ENCODE data around the gene ADGRG1. TPM values are rescaled to one million over a fixed set of nuclear protein-coding genes. Genes with fewer than 3 reads are reported as not detected.

The ADGRG1 gene
- total RNA-seq, 3 donors from 2014 or later (not counting 1 experiment from before 2014, with no cell fraction given) = 830 to 949 (median 858) TPM

- Histone ChIP-seq H3K27me3 (ENCODE audit: control insufficient read depth, insufficient read depth, low read length) (no peaks in the 10 kb centered on the region), H3K4me1 (ENCODE audit: control insufficient read depth, insufficient read depth, low read length) (peaks cover 83% of the 10 kb centered on the region), H3K9me3 (ENCODE audit: control insufficient read depth, insufficient read depth, low read length) (no peaks in the 10 kb centered on the region), H3K4me3 (ENCODE audit: low read length) (peak overlapping the region; percentile 19), H3K36me3 (ENCODE audit: control insufficient read depth, insufficient read depth, low read length) (no peaks in the 10 kb centered on the region), H3K27ac (ENCODE audit: low read length) (peak overlapping the region; percentile 27)
- Mint-ChIP-seq H3K27me3 (ENCODE audit: low read depth in 2 of 2) (no peaks in the 10 kb centered on the region), H3K27ac (peak overlapping the region; percentile 80 to 94), H3K36me3 (no peaks in the 10 kb centered on the region), H3K4me3 (peak overlapping the region; percentile 82), H3K9me3 (no peaks in the 10 kb centered on the region), H3K4me1 (peaks cover 79 to 84% of the 10 kb centered on the region in 2 donors)
- TF ChIP-seq, protein P1, sequence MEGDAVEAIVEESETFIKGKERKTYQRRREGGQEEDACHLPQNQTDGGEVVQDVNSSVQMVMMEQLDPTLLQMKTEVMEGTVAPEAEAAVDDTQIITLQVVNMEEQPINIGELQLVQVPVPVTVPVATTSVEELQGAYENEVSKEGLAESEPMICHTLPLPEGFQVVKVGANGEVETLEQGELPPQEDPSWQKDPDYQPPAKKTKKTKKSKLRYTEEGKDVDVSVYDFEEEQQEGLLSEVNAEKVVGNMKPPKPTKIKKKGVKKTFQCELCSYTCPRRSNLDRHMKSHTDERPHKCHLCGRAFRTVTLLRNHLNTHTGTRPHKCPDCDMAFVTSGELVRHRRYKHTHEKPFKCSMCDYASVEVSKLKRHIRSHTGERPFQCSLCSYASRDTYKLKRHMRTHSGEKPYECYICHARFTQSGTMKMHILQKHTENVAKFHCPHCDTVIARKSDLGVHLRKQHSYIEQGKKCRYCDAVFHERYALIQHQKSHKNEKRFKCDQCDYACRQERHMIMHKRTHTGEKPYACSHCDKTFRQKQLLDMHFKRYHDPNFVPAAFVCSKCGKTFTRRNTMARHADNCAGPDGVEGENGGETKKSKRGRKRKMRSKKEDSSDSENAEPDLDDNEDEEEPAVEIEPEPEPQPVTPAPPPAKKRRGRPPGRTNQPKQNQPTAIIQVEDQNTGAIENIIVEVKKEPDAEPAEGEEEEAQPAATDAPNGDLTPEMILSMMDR (IDR thresholded peaks at IDR 0.05) = no peak
- DNase-seq (no peak), ATAC-seq (no peak)
- intact Hi-C loops (cut with micrococcal nuclease) = no loop called here
- 35% methylated on average over 3 of the region's 4 CpGs for WGBS (ENCODE audit: insufficient coverage)
Observed at GRCh38 chr16:57606147-57606846, 22.1 kb upstream of the ADGRG1 start.

DNA sequence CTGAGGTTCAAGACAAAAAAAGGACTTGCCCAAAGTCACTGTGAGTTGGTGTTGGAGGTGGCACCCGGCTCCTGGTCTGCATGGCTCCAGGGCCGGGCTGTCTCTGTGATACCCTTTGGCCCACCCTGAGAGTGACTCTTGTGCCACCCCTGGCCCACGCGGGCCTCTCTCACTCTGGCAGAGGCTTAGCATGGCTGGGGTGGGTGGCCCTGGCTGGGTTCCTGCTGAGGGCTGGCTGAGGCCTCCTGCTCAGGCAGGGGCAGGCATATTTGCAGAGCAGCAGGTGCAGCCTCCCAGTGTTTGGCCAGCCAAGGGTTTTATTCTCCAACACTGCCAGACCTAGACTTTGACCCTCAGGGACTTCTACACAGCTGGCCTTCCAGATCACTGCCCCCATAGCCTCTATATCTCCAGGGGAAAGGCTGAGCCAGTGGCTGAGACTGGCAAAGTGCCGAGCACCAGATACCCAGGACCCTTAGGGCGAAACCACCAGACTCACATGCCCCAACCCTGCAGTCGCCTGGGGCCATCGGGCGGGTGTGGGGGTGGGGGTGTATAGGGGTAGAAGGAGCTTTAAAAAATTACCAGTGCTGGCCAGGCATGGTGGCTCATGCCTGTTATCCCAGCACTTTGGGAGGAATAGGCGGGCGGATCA, 21.5 kb upstream of the ADGRG1 start:
- DNase-seq (peak in 1 of 2 donors; percentile 14), ATAC-seq (no peak)
- WGBS (ENCODE audit: insufficient coverage) = 68% methylated on average over 9 of the region's 11 CpGs

DNA sequence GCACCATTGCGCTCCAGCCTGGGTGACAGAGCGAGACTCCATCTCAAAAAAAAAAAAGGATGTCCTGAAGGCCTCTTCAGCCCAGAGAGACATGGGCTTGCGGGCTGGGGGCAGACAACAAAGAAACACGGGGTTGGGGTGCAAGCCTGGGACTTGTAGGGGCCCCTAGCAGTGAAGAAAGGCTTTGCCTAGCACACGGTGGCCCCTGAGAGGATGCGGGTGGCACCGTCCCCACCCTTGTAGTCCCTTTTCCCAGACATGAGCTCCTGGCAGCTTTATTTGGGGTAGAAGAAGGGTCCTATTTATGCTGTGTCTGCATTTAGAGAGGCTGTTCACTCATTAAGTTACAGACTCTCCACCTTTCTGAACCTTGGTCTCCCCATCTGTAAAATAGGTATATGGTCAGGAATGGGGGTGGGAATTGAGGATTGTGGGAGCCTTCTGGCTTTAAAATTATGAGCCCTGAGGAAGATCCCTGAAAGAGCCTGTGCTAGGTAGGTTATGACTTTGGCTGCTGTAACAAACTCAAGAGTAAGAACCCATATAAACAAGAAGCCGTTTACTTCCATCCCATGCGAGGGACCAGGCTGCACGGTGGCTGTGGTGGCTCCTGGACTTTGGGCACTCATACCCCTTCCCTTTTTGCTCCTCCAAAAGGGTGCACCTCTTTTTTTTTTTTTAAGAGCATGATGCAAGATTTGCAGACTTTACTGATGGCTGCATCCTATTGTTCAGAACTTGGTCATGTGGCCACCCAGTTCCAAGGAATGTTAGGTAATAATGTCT, 20.6 kb upstream of the ADGRG1 start:
- DNase-seq (peak in 1 of 2 donors; percentile 2), ATAC-seq (no peak)
- H3K36me3 Mint-ChIP-seq = no peaks in the 10 kb centered on the region
- TF ChIP-seq, protein P1 (IDR thresholded peaks at IDR 0.05) = no peak
- no peaks in the 10 kb centered on the region for H3K9me3 Mint-ChIP-seq
- WGBS (ENCODE audit: insufficient coverage) = 87% methylated on average over 10 of the region's 10 CpGs
- intact Hi-C loops (cut with micrococcal nuclease) = loop anchor here (2.0 kb wide), 1 partner anchor 15 kb away; no protein-coding TSS in a partner anchor
- Histone ChIP-seq H3K4me1 (ENCODE audit: control insufficient read depth, insufficient read depth, low read length) (peaks cover 72% of the 10 kb centered on the region), H3K4me3 (ENCODE audit: low read length) (no peak overlapping the region), H3K27ac (ENCODE audit: low read length) (peak overlapping the region; percentile 29), H3K27me3 (ENCODE audit: control insufficient read depth, insufficient read depth, low read length) (no peaks in the 10 kb centered on the region), H3K36me3 (ENCODE audit: control insufficient read depth, insufficient read depth, low read length) (no peaks in the 10 kb centered on the region), H3K9me3 (ENCODE audit: control insufficient read depth, insufficient read depth, low read length) (no peaks in the 10 kb centered on the region)
- no peaks in the 10 kb centered on the region for H3K27me3 Mint-ChIP-seq (ENCODE audit: low read depth in 2 of 2)
- peak overlapping the region; percentile 82 for H3K4me3 Mint-ChIP-seq
- H3K27ac Mint-ChIP-seq = peak overlapping the region; percentile 80 to 94
- peaks cover 67 to 73% of the 10 kb centered on the region in 2 donors for H3K4me1 Mint-ChIP-seq

More for the DNA sequence above, 21.5 kb upstream of the ADGRG1 start:
- Histone ChIP-seq H3K4me3 (ENCODE audit: low read length) (peak overlapping the region; percentile 19), H3K9me3 (ENCODE audit: control insufficient read depth, insufficient read depth, low read length) (no peaks in the 10 kb centered on the region), H3K4me1 (ENCODE audit: control insufficient read depth, insufficient read depth, low read length) (peaks cover 76% of the 10 kb centered on the region), H3K36me3 (ENCODE audit: control insufficient read depth, insufficient read depth, low read length) (no peaks in the 10 kb centered on the region), H3K27me3 (ENCODE audit: control insufficient read depth, insufficient read depth, low read length) (no peaks in the 10 kb centered on the region), H3K27ac (ENCODE audit: low read length) (peak overlapping the region; percentile 19)
- no peaks in the 10 kb centered on the region for H3K9me3 Mint-ChIP-seq
- H3K4me1 Mint-ChIP-seq = peaks cover 76 to 81% of the 10 kb centered on the region in 2 donors
- no peaks in the 10 kb centered on the region for H3K36me3 Mint-ChIP-seq
- peak overlapping the region; percentile 80 to 94 for H3K27ac Mint-ChIP-seq
- H3K27me3 Mint-ChIP-seq (ENCODE audit: low read depth in 2 of 2) = no peaks in the 10 kb centered on the region
- TF ChIP-seq, protein P1 (IDR thresholded peaks at IDR 0.05) = no peak
- H3K4me3 Mint-ChIP-seq = peak overlapping the region; percentile 82
- intact Hi-C loops (cut with micrococcal nuclease) = no loop called here
